Activated CD8-positive, alpha-beta memory T cell treated with anti-CD3 and anti-CD28 coated beads, Interleukin-2, amount 10 ng/mL, durations not matched to agents 7 days and 5 days (primary cell): ENCODE measurements around the gene SOX11. TPM values are rescaled to one million over a fixed set of nuclear protein-coding genes. Genes with fewer than 3 reads are reported as not detected.

Experiments used
- ATAC-seq: fragments of 150-1000 bp; cut with Tn5 transposase; one replicate; pipeline ENCODE4 v1.10.0; 2021; ENCODE audit warnings: moderate library complexity
- CTCF ChIA-PET: fragments of 350-600 bp; sonication (Branson Sonifier 250); formaldehyde crosslinking; loops from one replicate; lab custom pipeline; 2021; ENCODE audit warnings: antibody characterized with exemption; lab: Charles Lee
- DNase-seq: peaks from one replicate; pipeline ENCODE4 v3.0.0-alpha.2; 2020
- H3K27ac Mint-ChIP-seq: one replicate; pipeline ENCODE4 v1.8.0; 2021; ENCODE audit warnings: mild to moderate bottlenecking, mixed read lengths
- H3K27me3 Mint-ChIP-seq: one replicate; pipeline ENCODE4 v1.8.0; 2021; ENCODE audit warnings: mixed read lengths
- H3K36me3 Mint-ChIP-seq: one replicate; pipeline ENCODE4 v1.8.0; 2021; ENCODE audit warnings: mild to moderate bottlenecking, mixed read lengths
- H3K4me1 Mint-ChIP-seq: one replicate; pipeline ENCODE4 v1.8.0; 2021; ENCODE audit warnings: mixed read lengths
- H3K4me3 Mint-ChIP-seq: one replicate; pipeline ENCODE4 v1.8.0; 2021; ENCODE audit warnings: mild to moderate bottlenecking, moderate library complexity, mixed read lengths
- H3K9me3 Mint-ChIP-seq: one replicate; pipeline ENCODE4 v1.8.0; 2022; ENCODE audit warnings: low read depth, mixed read lengths
- total RNA-seq, 2 experiments: library from RNA; stranded (reverse); gene quantifications; one replicate each; pipeline ENCODE4 v1.2.3, GENCODE V29; 2021

The SOX11 gene
- total RNA-seq, 2 experiments from 2014 or later: not detected

- no peak overlapping the region for H3K27ac Mint-ChIP-seq
- no peak overlapping the region for H3K4me3 Mint-ChIP-seq
- peaks cover 3% of the 10 kb centered on the region for H3K9me3 Mint-ChIP-seq
- no peaks in the 10 kb centered on the region for H3K4me1 Mint-ChIP-seq
- ATAC-seq (no peak), DNase-seq (no peak)
- CTCF ChIA-PET: no interaction called here
- H3K27me3 Mint-ChIP-seq: no peaks in the 10 kb centered on the region
- no peaks in the 10 kb centered on the region for H3K36me3 Mint-ChIP-seq
Measured at GRCh38 chr2:5741242-5741641, 49.1 kb downstream of the SOX11 start.

- no peak overlapping the region for H3K27ac Mint-ChIP-seq
- ATAC-seq: no peak
- H3K4me3 Mint-ChIP-seq: no peak overlapping the region
- H3K9me3 Mint-ChIP-seq: peaks cover 3% of the 10 kb centered on the region
- no peak for DNase-seq
- no peaks in the 10 kb centered on the region for H3K36me3 Mint-ChIP-seq
- H3K4me1 Mint-ChIP-seq: no peaks in the 10 kb centered on the region
- no peaks in the 10 kb centered on the region for H3K27me3 Mint-ChIP-seq
- CTCF ChIA-PET: no interaction called here
Measured at GRCh38 chr2:5742126-5742525, 49.9 kb downstream of the SOX11 start.

- peaks cover 3% of the 10 kb centered on the region for H3K9me3 Mint-ChIP-seq
- CTCF ChIA-PET: no interaction called here
- no peak for ATAC-seq
Measured at GRCh38 chr2:5748391-5748790, 56.2 kb downstream of the SOX11 start.

GRCh38 chr2:5748946-5749345 is 56.8 kb downstream of the SOX11 start:
- Mint-ChIP-seq H3K36me3 (no peaks in the 10 kb centered on the region), H3K27ac (no peak overlapping the region), H3K27me3 (no peaks in the 10 kb centered on the region), H3K4me3 (no peak overlapping the region), H3K9me3 (peaks cover 6% of the 10 kb centered on the region), H3K4me1 (no peaks in the 10 kb centered on the region)
- no peak for ATAC-seq
- no peak for DNase-seq
- CTCF ChIA-PET: no interaction called here

More at GRCh38 chr2:5748391-5748790, 56.2 kb downstream of the SOX11 start:
- Mint-ChIP-seq H3K4me3 (no peak overlapping the region), H3K27ac (no peak overlapping the region), H3K27me3 (no peaks in the 10 kb centered on the region), H3K36me3 (no peaks in the 10 kb centered on the region), H3K4me1 (no peaks in the 10 kb centered on the region)
- DNase-seq: no peak

- no peak for ATAC-seq
- no peak for DNase-seq
- H3K36me3 Mint-ChIP-seq: no peaks in the 10 kb centered on the region
- no peak overlapping the region for H3K27ac Mint-ChIP-seq
- H3K4me1 Mint-ChIP-seq: no peaks in the 10 kb centered on the region
- H3K4me3 Mint-ChIP-seq: no peak overlapping the region
- CTCF ChIA-PET: no interaction called here
- H3K9me3 Mint-ChIP-seq: peaks cover 6% of the 10 kb centered on the region
- H3K27me3 Mint-ChIP-seq: no peaks in the 10 kb centered on the region
Measured at GRCh38 chr2:5749347-5749746, 57.2 kb downstream of the SOX11 start.
